Dermis microvascular lymphatic vessel endothelial cell (primary cell): ENCODE results near the gene SCYGR4. TPM values are rescaled to one million over a fixed set of nuclear protein-coding genes. Genes with fewer than 3 reads are reported as not detected.
"Not testable (repeated sequence)": the region's sequence is repeated elsewhere in the genome, so short reads cannot be mapped to it uniquely, and the experiment has no call there.

Experiments
- DNase-seq, 2 donors: peaks; one replicate each; pipeline versions ENCODE4 v3.0.0 to v3.0.0-alpha.2; 2010; ENCODE audit warnings: low read depth in 2 of 2
- total RNA-seq: library from RNA; depleted of rRNA; stranded (reverse); fragments of >200 nt; gene quantifications from 2 replicates; pipeline ENCODE4 v1.2.1, GENCODE V29; 2014

The SCYGR4 gene, protein sequence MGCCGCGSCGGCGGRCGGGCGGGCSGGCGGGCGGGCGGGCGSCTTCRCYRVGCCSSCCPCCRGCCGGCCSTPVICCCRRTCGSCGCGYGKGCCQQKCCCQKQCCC
- not detected in 2 replicates for total RNA-seq

GRCh38 chr2:227617316-227618230, at the start of gene SCYGR4:
TSS of gene SCYGR4 (plus strand) at chr2:227617498. CDS start at chr2:227617498, 0 bp downstream.
- DNase-seq: peak; percentile 9 to 14

- no peak for DNase-seq
Measured at GRCh38 chr2:227568852-227569169, 48.5 kb upstream of the SCYGR4 start.

- DNase-seq: no peak
Measured at GRCh38 chr2:227570615-227571014, 46.7 kb upstream of the SCYGR4 start.

DNA sequence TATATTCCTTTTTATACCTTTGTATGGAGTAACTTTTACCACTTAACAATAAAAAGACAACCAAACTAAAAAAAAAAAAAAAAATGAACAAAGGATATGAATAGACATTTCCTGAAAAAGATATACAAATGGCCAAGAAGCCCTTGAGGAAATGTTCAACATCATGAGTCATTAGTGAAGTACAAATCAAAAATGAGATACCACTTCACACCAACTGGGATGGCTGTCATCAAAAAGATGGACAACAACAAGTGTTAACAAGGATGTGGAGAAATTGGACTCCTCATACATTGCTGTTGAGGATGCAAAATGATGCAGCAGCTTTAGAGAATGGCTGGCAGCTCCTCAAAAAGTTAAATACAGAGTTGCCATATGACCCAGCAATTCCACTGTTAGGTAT, 41.2 kb upstream of the SCYGR4 start:
- DNase-seq: peak in 1 of 2 donors; percentile 60

DNA sequence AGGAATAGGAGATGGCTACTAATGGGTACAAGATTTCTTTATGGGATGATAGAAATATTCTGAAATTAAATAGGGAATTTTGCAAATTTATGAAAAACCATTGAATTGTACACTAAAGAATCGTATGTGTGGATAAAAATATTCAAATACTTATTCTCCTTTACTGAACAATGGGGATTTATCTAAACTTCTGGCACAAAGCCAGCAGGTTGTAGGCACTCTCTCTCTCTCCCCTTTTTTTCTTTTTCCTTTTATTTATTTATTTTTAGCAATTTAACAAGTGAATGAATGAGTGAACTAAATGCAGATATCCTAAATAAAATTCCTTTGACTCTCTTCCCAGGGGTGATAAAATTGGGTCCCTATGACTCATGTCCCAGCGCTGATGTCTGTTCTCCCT, 40.5 kb upstream of the SCYGR4 start:
- DNase-seq: no peak

DNA sequence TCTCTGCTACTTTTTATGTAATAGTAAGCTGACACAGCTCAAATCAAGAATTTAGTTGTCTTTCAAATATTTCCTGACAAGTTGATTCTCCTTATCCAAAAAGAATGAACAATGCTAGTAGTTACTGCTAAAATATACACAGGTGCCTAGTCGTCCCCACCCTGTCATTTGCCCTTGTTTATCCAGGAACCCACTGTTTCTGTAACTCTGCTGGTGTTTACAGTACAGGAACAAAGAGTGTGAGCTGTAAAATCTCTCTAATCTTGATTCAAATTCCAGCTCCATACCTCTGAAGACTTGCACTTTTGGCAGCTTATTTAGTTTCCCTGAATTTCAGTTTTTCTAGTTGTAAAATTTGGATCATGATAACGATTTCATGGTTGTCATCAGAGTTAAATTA, 39.7 kb upstream of the SCYGR4 start:
- DNase-seq: no peak

DNA sequence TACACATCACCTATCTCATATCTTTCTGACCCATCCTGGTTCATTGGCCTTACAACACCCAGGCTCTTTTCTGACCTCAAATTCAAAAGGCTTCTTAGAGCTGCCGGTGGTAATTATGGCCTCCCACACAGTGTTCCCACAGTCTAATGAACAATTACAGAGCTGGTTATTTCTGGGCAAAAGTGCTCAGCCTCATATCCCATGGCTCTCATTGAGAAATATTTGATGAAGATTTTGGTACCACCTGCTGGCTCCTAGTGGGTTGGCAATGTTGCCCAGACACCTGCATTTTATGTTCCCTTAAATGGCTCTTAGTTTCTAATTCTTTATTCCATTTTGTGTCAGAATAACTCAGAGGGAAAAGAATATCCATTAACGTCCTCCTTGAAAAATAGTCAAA, 38.7 kb upstream of the SCYGR4 start:
- no peak for DNase-seq

DNA sequence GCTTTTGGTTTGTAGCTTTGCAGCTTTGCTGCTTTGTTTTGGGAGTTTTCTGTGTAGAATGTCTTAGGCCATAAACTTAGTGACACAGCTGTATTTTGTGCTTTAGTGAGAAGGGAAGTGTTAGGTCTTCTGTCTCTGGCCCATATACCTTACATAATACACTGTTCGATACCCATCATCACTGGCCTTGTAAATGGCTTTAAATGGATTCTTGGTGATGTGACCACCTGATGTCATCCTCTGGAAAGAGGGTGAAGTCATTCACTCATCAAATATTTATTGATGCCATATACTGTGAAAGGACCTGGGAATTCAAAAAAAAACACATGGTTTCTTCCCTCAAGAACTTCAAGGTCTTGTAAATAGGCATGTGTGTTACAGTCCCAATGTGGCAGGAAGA, 37.5 kb upstream of the SCYGR4 start:
- DNase-seq: no peak

GRCh38 chr2:227582369-227582768, 34.9 kb upstream of the SCYGR4 start:
- DNase-seq: no peak

GRCh38 chr2:227592694-227593387, 24.5 kb upstream of the SCYGR4 start:
- no peak for DNase-seq

DNA sequence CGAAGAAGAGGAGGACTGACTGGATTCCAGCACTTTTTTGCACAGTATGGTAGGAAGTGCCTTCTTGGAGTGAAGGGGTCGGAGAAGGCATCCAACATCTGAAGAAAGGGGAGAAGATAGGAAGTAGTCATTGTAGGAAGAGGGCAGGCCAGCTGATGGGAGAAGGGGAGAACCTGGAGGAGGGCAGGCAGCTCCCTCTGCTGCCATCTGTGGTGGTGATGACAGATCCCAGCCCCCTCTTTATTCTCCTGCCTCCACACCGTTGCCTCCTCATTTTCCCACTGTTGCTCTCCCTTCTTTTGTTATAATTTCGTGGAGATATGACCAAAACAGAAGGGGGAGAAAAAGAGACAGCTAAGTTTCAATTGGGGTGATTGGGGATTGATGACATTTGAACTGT, 21.5 kb upstream of the SCYGR4 start:
- DNase-seq: no peak

GRCh38 chr2:227597036-227597435, 20.3 kb upstream of the SCYGR4 start:
- DNase-seq: no peak

DNA sequence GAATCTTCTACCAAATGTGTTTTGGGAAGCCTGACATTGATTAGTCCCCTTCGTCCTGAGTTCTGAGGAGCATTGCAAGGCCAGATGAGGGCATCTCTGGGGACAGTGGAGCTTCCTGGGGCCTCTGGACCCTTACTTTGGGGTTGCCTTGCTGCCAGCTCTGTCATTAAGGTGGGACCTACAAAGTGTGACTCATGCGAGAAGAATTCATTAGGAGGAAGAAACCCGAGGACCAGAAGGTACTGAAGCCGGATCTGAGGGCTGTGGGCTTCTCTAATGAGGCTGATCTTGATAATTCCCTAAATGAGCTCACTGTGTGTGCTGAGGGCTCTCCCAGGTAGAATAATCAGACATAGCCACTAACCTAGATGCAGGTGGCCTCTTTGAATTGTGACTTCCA, 19.3 kb upstream of the SCYGR4 start:
- DNase-seq: no peak

GRCh38 chr2:227598835-227599503, 18.3 kb upstream of the SCYGR4 start, which contains the start of gene SCYGR2:
TSS of gene SCYGR2 (plus strand) at chr2:227598893. CDS start at chr2:227598893, 0 bp downstream.
- DNase-seq: not testable (repeated sequence)

GRCh38 chr2:227602358-227602757, 14.9 kb upstream of the SCYGR4 start:
- no peak for DNase-seq

DNA sequence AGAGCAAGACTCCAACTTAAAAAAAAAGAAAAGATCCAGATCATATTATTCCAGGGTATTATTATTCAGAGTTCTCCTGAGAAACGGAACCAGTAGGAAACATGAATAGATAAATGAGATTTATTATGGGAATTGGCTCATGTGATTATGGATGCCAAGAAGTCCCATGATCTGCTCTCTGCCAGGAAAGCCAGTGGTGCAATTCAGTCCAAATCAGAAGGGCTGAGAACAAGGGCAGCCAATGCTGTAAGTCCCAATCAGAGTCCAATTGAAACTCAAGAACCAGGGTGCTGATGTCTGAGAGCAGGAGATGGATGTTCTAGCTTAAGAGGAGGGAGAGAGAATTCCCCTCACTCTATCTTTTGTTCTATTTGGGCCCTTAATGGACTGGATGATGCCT, 10.8 kb upstream of the SCYGR4 start:
- DNase-seq: no peak

DNA sequence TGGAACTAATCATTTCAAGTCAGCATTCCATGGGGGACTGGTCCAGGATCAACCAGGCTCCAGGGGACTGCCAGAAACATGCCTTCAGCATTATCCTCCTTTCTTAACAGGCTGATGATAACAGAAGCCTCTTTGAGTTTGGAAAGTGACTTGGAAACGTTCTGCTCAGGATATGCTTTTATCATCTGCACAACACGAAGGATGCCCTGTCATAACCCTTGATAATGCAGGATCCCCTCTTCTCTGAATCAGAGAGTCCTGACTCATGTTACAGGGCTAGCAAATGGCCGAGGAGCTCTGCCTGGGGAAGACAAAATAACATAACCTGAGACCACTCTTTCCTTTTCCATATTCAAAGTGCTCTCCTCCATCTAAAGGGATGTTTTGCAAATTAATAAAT, 9.4 kb upstream of the SCYGR4 start:
- no peak for DNase-seq

DNA sequence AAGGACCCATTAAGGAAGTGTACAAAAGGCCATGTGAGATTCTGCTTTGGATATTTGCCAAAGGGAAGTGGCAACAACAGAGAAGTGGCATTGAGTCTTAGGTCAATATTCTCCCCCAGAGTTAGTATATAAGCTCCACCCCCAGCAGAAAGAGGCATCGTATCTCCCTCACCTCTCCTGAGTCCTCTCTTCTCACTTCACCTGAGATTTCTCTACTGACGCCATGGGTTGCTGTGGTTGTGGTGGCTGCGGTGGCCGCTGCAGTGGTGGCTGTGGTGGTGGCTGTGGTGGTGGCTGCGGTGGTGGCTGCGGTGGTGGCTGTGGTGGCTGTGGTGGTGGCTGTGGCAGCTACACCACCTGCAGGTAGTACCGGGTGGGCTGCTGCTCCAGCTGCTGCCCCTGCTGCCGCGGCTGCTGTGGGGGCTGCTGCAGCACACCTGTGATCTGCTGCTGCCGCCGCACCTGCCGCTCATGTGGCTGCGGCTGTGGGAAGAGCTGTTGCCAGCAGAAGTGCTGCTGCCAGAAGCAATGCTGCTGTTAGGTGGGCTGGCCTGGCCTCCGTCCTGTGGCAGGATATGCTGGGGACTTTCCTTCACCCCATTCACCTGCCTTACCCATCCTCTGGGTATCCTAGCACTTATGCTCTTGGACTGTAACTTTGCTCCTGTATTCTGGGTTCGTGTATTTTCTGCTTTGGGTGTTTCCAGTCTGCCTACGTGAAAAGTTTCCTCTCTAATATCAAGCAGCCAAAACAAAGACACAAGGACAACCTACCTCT, 8.5 kb upstream of the SCYGR4 start:
- DNase-seq: no peak

DNA sequence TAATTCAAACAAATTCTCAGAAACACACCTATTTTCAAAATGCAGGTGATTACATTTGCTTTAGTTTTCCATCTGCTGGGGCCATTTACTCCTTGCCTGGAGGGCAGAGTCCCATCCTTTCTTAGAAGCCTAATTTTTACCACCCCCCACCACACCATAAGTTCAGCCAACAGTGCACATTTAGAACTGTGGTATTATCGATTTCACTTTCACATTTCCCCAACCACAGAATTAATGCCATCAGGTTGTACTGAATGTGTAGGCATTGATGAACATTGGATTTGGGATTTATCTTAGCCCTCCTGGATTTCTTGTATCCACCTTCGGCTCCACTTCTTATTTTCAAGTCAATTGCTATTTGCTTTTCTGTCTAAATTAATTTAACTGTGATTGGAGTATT, 7.2 kb upstream of the SCYGR4 start:
- no peak for DNase-seq

GRCh38 chr2:227612546-227613271, 4.6 kb upstream of the SCYGR4 start:
- no peak for DNase-seq

- DNase-seq: no peak
Measured at GRCh38 chr2:227613272-227613660, 4.0 kb upstream of the SCYGR4 start.
